Left lung (tissue), 10 donors: ENCODE data around the gene PCSK7. TPM values are rescaled to one million over a fixed set of nuclear protein-coding genes. Genes with fewer than 3 reads are reported as not detected.
A peak's percentile ranks its signal among the peaks of the same experiment; 100 is the strongest.
"Not testable (repeated sequence)": the region's sequence is repeated elsewhere in the genome, so short reads cannot be mapped to it uniquely, and the experiment has no call there.

Experiments
- ATAC-seq: fragments of 200-7000 bp; cut with Tn5 transposase; one replicate; pipeline ENCODE4 v1.9.1; 2020; ENCODE audit warnings: moderate library complexity
- DNase-seq, 4 donors: peaks; one replicate each; pipeline ENCODE4 v3.0.0-alpha.2; 2013 to 2020
- H3K27ac ChIP-seq, 2 donors: fragments of 200-600 bp; sonication (generic) in 1 of 2; one replicate each; pipeline versions ENCODE4 v1.5.0 to v1.8.0; 2020 to 2021
- H3K27me3 ChIP-seq, 2 donors: fragments of 200-600 bp; sonication (generic) in 1 of 2; one replicate each; pipeline versions ENCODE4 v1.5.0 to v1.8.0; 2020 to 2021
- H3K36me3 ChIP-seq, 2 donors: fragments of 200-600 bp; sonication (generic) in 1 of 2; one replicate each; pipeline versions ENCODE4 v1.5.0 to v1.8.0; 2020 to 2021
- H3K4me1 ChIP-seq, 2 donors: fragments of 200-600 bp; one replicate each; pipeline ENCODE4 v1.8.0; 2021
- H3K4me3 ChIP-seq, 2 donors: fragments of 200-600 bp; sonication (generic) in 1 of 2; one replicate each; pipeline versions ENCODE4 v1.5.0 to v1.8.0; 2020 to 2021; ENCODE audit warnings: mild to moderate bottlenecking in 1 of 2
- H3K9me3 ChIP-seq, 2 donors: fragments of 200-600 bp; sonication (generic) in 1 of 2; one replicate each; pipeline versions ENCODE4 v1.5.0 to v1.8.0; 2020 to 2021
- CTCF ChIP-seq, 2 donors: fragments of 200-600 bp; sonication (generic) in 1 of 2; IDR thresholded peaks; one replicate each; pipeline versions ENCODE4 v1.5.0 to v1.8.0; 2021; ENCODE audit warnings: antibody characterized with exemption in 2 of 2
- intact Hi-C, 2 donors: fragments of 100-400 bp; cut with DNase I; formaldehyde crosslinking; loops; one replicate each; pipeline versions ENCODE4 v1.11.2 to v1.14.2; 2022
- polyA plus RNA-seq, 6 donors: library from polyadenylated mRNA; unstranded; fragments of 120-200 nt; gene quantifications; one replicate each; pipeline ENCODE4 v1.2.1, GENCODE V29; 2013; ENCODE audit not compliant: insufficient read length in 6 of 6
- total RNA-seq, 2 donors: library from RNA; stranded (reverse); fragmentation: NEBNext Ultra II Directional; extraction: Animal tissue kit (Norgen Biotek cat#: 25700); gene quantifications; one replicate each; pipeline ENCODE4 v1.2.1, GENCODE V29; 2021
- donor health status: DM: no; HTN: yes; CAD: no.
- donor health status: DM: no; HTN: no; CAD: no.

The PCSK7 gene
- total and polyA plus RNA-seq, 8 donors: 24.5 to 77.8 (median 30.2) TPM

DNA sequence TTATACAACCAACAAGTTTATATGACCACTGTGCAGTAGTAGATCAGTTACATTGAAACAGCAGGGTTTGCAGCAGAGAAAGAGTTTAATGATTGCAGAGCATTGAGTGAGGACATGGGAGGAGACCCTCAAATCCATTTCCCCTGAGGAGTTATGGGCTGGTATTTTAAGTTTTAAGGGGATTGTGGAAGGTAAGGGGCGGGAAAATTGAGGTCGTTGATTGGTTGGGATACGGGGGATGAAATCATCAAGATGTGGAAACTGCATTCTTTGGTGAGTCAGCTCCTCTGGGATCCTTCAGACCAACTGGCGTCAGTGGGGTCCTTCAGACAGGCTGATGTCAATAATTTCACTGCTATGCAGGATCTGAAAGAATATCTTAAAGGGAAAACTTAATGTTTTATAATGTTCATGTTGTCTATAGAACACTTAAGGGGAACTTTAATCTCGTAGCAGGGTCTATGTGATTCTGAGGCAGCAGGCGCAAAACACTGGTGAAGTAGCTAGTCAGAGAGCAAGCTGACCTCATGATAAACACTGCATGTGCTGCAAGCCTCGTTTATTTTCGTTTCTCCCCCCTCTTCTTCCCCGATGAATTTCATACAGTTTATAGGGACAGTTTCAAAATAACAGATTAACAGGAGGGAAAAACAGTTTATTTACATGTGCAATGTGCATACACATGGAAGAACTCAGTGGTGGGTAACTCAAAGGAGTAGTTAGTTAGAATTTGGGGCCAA, 41.8 kb upstream of the PCSK7 start:
- no peak for DNase-seq
- Histone ChIP-seq H3K4me3 (no peak overlapping the region), H3K9me3 (no peaks in the 10 kb centered on the region), H3K36me3 (peaks cover 0 to 4% of the 10 kb centered on the region in 2 donors), H3K27me3 (no peaks in the 10 kb centered on the region), H3K27ac (no peak overlapping the region), H3K4me1 (no peaks in the 10 kb centered on the region)
- intact Hi-C loops: no loop called here
- no peak for TF ChIP-seq CTCF (IDR thresholded peaks at IDR 0.05)
- peak; percentile 49 for ATAC-seq

GRCh38 chr11:117272175-117272574, 40.3 kb upstream of the PCSK7 start:
- H3K27me3 ChIP-seq, DNase-seq, H3K4me1 ChIP-seq, intact Hi-C loops, H3K27ac ChIP-seq, H3K36me3 ChIP-seq, H3K9me3 ChIP-seq, H3K4me3 ChIP-seq, ATAC-seq: not testable (repeated sequence)

- TF ChIP-seq CTCF (IDR thresholded peaks at IDR 0.05): no peak
- intact Hi-C loops: no loop called here
- Histone ChIP-seq H3K36me3 (peaks cover 0 to 12% of the 10 kb centered on the region in 2 donors), H3K27me3 (no peaks in the 10 kb centered on the region), H3K27ac (no peak overlapping the region), H3K4me1 (no peaks in the 10 kb centered on the region), H3K9me3 (no peaks in the 10 kb centered on the region), H3K4me3 (no peak overlapping the region)
- no peak for ATAC-seq
- no peak for DNase-seq
Observed at GRCh38 chr11:117271208-117271607, 39.3 kb upstream of the PCSK7 start.

DNA sequence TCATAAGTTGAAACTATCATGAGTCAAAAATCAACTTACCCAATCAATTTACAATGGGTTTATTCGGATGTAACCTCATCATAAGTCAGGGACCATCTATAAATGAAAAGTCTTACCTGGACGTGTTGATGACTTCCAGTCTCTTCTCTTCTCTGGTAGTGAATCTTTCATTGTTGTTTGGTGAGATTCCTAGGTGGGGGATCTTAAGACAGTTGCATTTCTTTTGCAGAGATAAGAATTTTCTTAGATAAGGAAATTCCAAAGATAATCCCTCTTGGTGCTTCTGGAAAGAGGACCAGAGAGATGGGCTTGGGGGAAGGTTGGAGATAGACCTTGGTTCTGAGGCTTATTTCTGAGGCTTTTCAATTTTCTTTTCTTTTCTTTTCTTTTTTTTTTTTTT, 38.0 kb upstream of the PCSK7 start:
- Histone ChIP-seq H3K27ac (no peak overlapping the region), H3K27me3 (no peaks in the 10 kb centered on the region), H3K4me3 (no peak overlapping the region), H3K9me3 (no peaks in the 10 kb centered on the region), H3K4me1 (no peaks in the 10 kb centered on the region), H3K36me3 (peaks cover 0 to 12% of the 10 kb centered on the region in 2 donors)
- intact Hi-C loops: no loop called here
- ATAC-seq (no peak), DNase-seq (no peak)
- TF ChIP-seq CTCF (IDR thresholded peaks at IDR 0.05): no peak

DNA sequence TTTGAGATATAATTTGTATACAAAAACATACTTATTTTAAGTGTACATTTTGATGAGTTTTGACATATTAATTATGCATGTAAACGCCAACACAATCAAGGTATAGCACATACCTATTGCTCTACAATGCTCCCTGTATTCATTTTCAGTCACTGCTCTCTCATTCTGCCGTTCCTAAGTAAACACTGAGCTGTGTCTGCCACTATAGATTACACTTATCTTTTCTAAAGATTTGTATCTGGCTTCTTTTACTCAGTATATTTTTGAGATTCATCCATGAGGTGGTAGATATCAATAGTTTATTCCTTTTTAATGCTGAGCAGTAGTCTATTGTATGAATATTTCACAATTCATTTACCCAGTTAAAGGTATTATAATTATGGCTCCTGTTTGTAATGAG, 33.9 kb upstream of the PCSK7 start:
- ATAC-seq (no peak), DNase-seq (no peak)
- Histone ChIP-seq H3K4me1 (no peaks in the 10 kb centered on the region), H3K27me3 (no peaks in the 10 kb centered on the region), H3K4me3 (no peak overlapping the region), H3K27ac (no peak overlapping the region), H3K9me3 (no peaks in the 10 kb centered on the region), H3K36me3 (peaks cover 0 to 27% of the 10 kb centered on the region in 2 donors)
- no peak for TF ChIP-seq CTCF (IDR thresholded peaks at IDR 0.05)
- intact Hi-C loops: no loop called here

- H3K4me3 ChIP-seq, ATAC-seq, intact Hi-C loops, H3K9me3 ChIP-seq, H3K4me1 ChIP-seq, H3K27me3 ChIP-seq, DNase-seq, H3K27ac ChIP-seq: not testable (repeated sequence)
- H3K36me3 ChIP-seq: peaks cover 0 to 34% of the 10 kb centered on the region in 2 donors
Observed at GRCh38 chr11:117264624-117265323, 32.9 kb upstream of the PCSK7 start.
